ENCODE measurements around the gene FRMD3.

FRMD3 gene

DNA sequence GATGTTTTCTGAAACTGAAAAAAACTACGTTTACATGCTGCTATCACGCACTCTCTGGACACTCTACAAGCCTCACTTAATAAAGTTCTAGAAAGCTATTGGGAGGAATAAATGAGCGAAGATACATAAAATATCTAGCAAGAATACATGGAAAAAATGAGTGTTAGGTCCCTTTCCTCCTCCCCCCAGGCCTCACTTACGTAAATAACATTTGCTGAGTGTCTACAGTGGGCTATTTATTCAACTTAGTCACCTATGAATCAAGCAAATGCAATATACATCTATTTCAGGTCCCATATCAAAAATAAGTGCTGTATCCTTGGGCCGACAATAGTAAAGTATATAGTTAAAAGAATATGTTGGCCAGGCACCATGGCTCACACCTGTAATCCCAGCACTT is 62.5 kb downstream of the FRMD3 start:
- Histone ChIP-seq H3K27me3 (ENCODE audit: insufficient read depth, low read length, poor library complexity, severe bottlenecking) (no peaks in the 10 kb centered on the region), H3F3A (ENCODE audit: low read depth) (no peaks in the 10 kb centered on the region), H3K4me3 (ENCODE audit: low read length, poor library complexity, severe bottlenecking) (no peak overlapping the region), H3K36me3 (ENCODE audit: insufficient read depth, low read length) (no peaks in the 10 kb centered on the region), H3K79me2 (ENCODE audit: insufficient read depth, low read length) (no peaks in the 10 kb centered on the region), H4K20me1 (ENCODE audit: insufficient read depth, low read length, poor library complexity, severe bottlenecking) (no peaks in the 10 kb centered on the region), H3K9me2 (replicated peaks; ENCODE audit: low read depth, low read length) (no peaks in the 10 kb centered on the region; the same call in 1 of the 2 replicates), H3K9me3 (ENCODE audit: insufficient read depth, low read depth, low read length) (0 out of 2 replicates have a peak, but pooled peaks cover 4% of the 10 kb centered on the region), H3K9ac (ENCODE audit: low read depth, low read length, poor library complexity, severe bottlenecking) (no peak overlapping the region), H2AFZ (ENCODE audit: low read length) (no peak overlapping the region), H3K4me1 (ENCODE audit: insufficient read depth, low read length, poor library complexity, severe bottlenecking) (no peaks in the 10 kb centered on the region), H3K4me2 (ENCODE audit: low read depth, low read length, poor library complexity, severe bottlenecking) (no peak overlapping the region)
- TF ChIP-seq EZH2phosphoT487 (IDR thresholded peaks at IDR 0.05; ENCODE audit: borderline replicate concordance) = no peak
- TF ChIP-seq, protein P1, sequence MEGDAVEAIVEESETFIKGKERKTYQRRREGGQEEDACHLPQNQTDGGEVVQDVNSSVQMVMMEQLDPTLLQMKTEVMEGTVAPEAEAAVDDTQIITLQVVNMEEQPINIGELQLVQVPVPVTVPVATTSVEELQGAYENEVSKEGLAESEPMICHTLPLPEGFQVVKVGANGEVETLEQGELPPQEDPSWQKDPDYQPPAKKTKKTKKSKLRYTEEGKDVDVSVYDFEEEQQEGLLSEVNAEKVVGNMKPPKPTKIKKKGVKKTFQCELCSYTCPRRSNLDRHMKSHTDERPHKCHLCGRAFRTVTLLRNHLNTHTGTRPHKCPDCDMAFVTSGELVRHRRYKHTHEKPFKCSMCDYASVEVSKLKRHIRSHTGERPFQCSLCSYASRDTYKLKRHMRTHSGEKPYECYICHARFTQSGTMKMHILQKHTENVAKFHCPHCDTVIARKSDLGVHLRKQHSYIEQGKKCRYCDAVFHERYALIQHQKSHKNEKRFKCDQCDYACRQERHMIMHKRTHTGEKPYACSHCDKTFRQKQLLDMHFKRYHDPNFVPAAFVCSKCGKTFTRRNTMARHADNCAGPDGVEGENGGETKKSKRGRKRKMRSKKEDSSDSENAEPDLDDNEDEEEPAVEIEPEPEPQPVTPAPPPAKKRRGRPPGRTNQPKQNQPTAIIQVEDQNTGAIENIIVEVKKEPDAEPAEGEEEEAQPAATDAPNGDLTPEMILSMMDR (conservative IDR thresholded peaks at IDR 0.05; ENCODE audit: low read length) = no peak

- H3K9ac ChIP-seq (ENCODE audit: low read depth, low read length, poor library complexity, severe bottlenecking) = no peak overlapping the region
- no peaks in the 10 kb centered on the region for H4K20me1 ChIP-seq (ENCODE audit: insufficient read depth, low read length, poor library complexity, severe bottlenecking)
- H3K4me3 ChIP-seq (ENCODE audit: low read length, poor library complexity, severe bottlenecking) = no peak overlapping the region
- no peaks in the 10 kb centered on the region for H3K4me1 ChIP-seq (ENCODE audit: insufficient read depth, low read length, poor library complexity, severe bottlenecking)
- H3F3A ChIP-seq (ENCODE audit: low read depth) = no peaks in the 10 kb centered on the region
- no peaks in the 10 kb centered on the region for H3K36me3 ChIP-seq (ENCODE audit: insufficient read depth, low read length)
- H3K9me2 ChIP-seq (replicated peaks; ENCODE audit: low read depth, low read length) = no peaks in the 10 kb centered on the region; the same call in 1 of the 2 replicates
- no peaks in the 10 kb centered on the region for H3K27me3 ChIP-seq (ENCODE audit: insufficient read depth, low read length, poor library complexity, severe bottlenecking)
- no peak overlapping the region for H2AFZ ChIP-seq (ENCODE audit: low read length)
- no peak for TF ChIP-seq EZH2phosphoT487 (IDR thresholded peaks at IDR 0.05; ENCODE audit: borderline replicate concordance)
- TF ChIP-seq, protein P1 (conservative IDR thresholded peaks at IDR 0.05; ENCODE audit: low read length) = no peak
- H3K9me3 ChIP-seq (ENCODE audit: insufficient read depth, low read depth, low read length) = no peaks in the 10 kb centered on the region
- no peaks in the 10 kb centered on the region for H3K79me2 ChIP-seq (ENCODE audit: insufficient read depth, low read length)
- H3K4me2 ChIP-seq (ENCODE audit: low read depth, low read length, poor library complexity, severe bottlenecking) = no peak overlapping the region
Observed at GRCh38 chr9:83474631-83475030, 63.6 kb downstream of the FRMD3 start.

GRCh38 chr9:83473488-83473971 is 64.7 kb downstream of the FRMD3 start:
- H3K36me3 ChIP-seq (ENCODE audit: insufficient read depth, low read length) = no peaks in the 10 kb centered on the region
- no peaks in the 10 kb centered on the region; the same call in 1 of the 2 replicates for H3K9me2 ChIP-seq (replicated peaks; ENCODE audit: low read depth, low read length)
- H3K27me3 ChIP-seq (ENCODE audit: insufficient read depth, low read length, poor library complexity, severe bottlenecking) = no peaks in the 10 kb centered on the region
- no peak for TF ChIP-seq EZH2phosphoT487 (IDR thresholded peaks at IDR 0.05; ENCODE audit: borderline replicate concordance)
- TF ChIP-seq, protein P1 (conservative IDR thresholded peaks at IDR 0.05; ENCODE audit: low read length) = no peak
- no peaks in the 10 kb centered on the region for H3K4me1 ChIP-seq (ENCODE audit: insufficient read depth, low read length, poor library complexity, severe bottlenecking)
- H2AFZ ChIP-seq (ENCODE audit: low read length) = no peak overlapping the region
- H3K9ac ChIP-seq (ENCODE audit: low read depth, low read length, poor library complexity, severe bottlenecking) = no peak overlapping the region
- H3K79me2 ChIP-seq (ENCODE audit: insufficient read depth, low read length) = no peaks in the 10 kb centered on the region
- H3K4me3 ChIP-seq (ENCODE audit: low read length, poor library complexity, severe bottlenecking) = no peak overlapping the region
- H4K20me1 ChIP-seq (ENCODE audit: insufficient read depth, low read length, poor library complexity, severe bottlenecking) = no peaks in the 10 kb centered on the region
- H3F3A ChIP-seq (ENCODE audit: low read depth) = no peaks in the 10 kb centered on the region
- no peak overlapping the region for H3K4me2 ChIP-seq (ENCODE audit: low read depth, low read length, poor library complexity, severe bottlenecking)
- no peaks in the 10 kb centered on the region for H3K9me3 ChIP-seq (ENCODE audit: insufficient read depth, low read depth, low read length)
